Measurements from ENCODE around the gene CHD3.

GRCh38 chr17:7845359-7846062, 43.1 kb upstream of the CHD3 start:
- TF ChIP-seq CTCF (IDR thresholded peaks at IDR 0.05; ENCODE audit: insufficient read depth, low read length): no peak
- no peak for TF ChIP-seq POLR2AphosphoS5 (IDR thresholded peaks at IDR 0.05; ENCODE audit: low read depth)

All from HL-60 (cell line).